AG09309 (cell line): ENCODE data around the gene USP24.
A peak's percentile ranks its signal among the peaks of the same experiment; 100 is the strongest.

Experiments
- DNase-seq: peaks from one replicate; pipeline ENCODE4 v3.0.0-alpha.2; 2010; ENCODE audit warnings: low read depth
- H3K4me3 ChIP-seq: 2 replicates; pipeline ENCODE4 v1.5.1; 2011; ENCODE audit warnings: mild to moderate bottlenecking, low read depth, low read length, moderate library complexity; ENCODE audit not compliant: control insufficient read depth
- TF ChIP-seq, protein P1 (sequence below): IDR thresholded peaks from 2 replicates; pipeline ENCODE4 v1.5.1; 2011; ENCODE audit warnings: mild to moderate bottlenecking, low read depth, low read length, inconsistent platforms; ENCODE audit not compliant: insufficient read depth, control insufficient read depth; ENCODE audit errors: missing control alignments

USP24 gene

DNA sequence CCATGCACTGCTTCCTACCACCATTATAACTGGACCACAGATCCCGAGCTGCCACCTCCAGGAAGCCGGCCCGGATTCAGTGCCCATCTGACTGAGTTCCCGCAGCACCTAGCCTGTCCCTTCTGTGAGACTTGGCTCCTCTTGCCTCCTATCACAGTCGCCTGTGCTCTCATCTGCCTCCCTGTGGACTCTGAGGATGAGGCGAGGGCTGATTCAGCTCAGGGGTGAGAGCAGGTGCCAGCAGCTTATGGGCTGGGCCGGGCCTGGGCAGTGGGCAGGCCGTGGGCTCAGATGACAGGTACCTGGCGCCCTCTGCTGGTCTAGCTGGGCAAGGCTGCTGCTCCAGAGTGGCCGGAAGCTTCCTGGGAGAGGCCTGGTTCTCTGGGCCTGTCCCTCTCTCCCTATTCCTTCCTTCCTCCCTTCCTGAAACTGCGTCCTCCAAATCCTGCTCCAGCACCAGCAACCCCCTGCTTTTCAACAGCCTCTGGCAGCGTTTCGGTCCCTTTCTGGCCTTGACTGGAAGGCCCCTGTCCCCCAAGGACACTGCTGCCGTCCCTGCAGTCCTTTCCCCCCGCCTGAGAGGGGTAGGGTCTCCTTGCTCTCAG lies 193.1 kb downstream of the USP24 start:
- TF ChIP-seq, protein P1, sequence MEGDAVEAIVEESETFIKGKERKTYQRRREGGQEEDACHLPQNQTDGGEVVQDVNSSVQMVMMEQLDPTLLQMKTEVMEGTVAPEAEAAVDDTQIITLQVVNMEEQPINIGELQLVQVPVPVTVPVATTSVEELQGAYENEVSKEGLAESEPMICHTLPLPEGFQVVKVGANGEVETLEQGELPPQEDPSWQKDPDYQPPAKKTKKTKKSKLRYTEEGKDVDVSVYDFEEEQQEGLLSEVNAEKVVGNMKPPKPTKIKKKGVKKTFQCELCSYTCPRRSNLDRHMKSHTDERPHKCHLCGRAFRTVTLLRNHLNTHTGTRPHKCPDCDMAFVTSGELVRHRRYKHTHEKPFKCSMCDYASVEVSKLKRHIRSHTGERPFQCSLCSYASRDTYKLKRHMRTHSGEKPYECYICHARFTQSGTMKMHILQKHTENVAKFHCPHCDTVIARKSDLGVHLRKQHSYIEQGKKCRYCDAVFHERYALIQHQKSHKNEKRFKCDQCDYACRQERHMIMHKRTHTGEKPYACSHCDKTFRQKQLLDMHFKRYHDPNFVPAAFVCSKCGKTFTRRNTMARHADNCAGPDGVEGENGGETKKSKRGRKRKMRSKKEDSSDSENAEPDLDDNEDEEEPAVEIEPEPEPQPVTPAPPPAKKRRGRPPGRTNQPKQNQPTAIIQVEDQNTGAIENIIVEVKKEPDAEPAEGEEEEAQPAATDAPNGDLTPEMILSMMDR: peak; percentile 96
- H3K4me3 ChIP-seq: no peak overlapping the region
- peak; percentile 73 for DNase-seq

DNA sequence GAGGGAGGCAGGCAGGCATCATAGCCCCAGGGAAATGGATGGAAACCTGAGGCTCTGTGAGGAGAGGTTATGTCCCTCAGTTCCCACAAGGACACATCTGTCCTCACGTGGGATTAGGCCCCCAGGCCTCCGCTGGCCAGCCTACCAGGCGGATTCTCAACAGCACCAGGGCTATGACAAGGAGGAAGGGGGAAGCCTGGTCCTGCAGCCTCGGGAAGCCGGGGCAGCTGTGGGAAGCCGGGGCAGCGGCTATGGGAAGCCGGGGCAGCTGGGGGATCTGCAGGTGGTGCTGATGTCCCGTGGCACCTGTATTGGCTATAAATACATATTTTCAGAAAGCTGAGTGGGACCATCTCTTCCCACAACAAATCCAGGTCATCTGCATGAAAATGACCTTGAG lies 196.8 kb downstream of the USP24 start:
- no peak overlapping the region for H3K4me3 ChIP-seq
- DNase-seq: no peak
- TF ChIP-seq, protein P1: no peak
